ENCODE measurements around the gene KIAA1210. TPM values are rescaled to one million over a fixed set of nuclear protein-coding genes. Genes with fewer than 3 reads are reported as not detected.

The KIAA1210 gene
- total and polyA plus RNA-seq, 4 donors = not detected

DNA sequence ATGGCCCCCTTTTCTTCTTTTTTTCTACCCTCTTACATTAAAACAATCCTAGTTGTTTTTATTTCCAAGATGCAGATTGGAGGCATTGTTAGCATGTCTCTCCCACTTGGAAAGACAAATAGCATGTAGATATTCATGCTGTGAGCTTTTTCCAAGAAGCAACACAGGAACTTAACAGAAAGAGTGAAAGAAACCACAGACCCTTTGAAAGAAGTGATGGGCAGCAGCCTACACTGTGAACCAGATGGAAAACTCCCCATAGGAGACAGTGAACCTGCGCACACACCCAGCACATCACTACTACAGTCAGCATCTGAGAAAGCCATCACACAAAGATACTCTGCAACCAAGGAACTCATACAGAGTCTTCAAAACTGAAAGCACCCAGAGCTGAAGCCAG, 37.0 kb downstream of the KIAA1210 start:
- Histone ChIP-seq H3K9ac (ENCODE audit: low read depth in 1 of 2, low read length in 2 of 2) (no peak overlapping the region), H3K9me3 (ENCODE audit: control insufficient read depth in 4 of 4, low read length in 3 of 4) (no peaks in the 10 kb centered on the region), H3K27me3 (ENCODE audit: control insufficient read depth in 4 of 4, insufficient read depth in 4 of 4, low read length in 3 of 4) (no peaks in the 10 kb centered on the region), H3K4me3 (ENCODE audit: low read depth in 1 of 3, low read length in 3 of 3) (no peak overlapping the region), H3K4me1 (ENCODE audit: control insufficient read depth in 4 of 4, insufficient read depth in 4 of 4, low read length in 3 of 4) (no peaks in the 10 kb centered on the region), H3K36me3 (ENCODE audit: control insufficient read depth in 4 of 4, insufficient read depth in 3 of 4, low read depth in 1 of 4, low read length in 3 of 4) (no peaks in the 10 kb centered on the region), H3K27ac (ENCODE audit: low read depth in 1 of 2, low read length in 2 of 2) (no peak overlapping the region)
- no peak for TF ChIP-seq SP1 (IDR thresholded peaks at IDR 0.05)
- no peak for TF ChIP-seq FOXA1 (IDR thresholded peaks at IDR 0.05)
- no peak for TF ChIP-seq TAF1 (conservative IDR thresholded peaks at IDR 0.05)
- no peak for TF ChIP-seq GABPA (IDR thresholded peaks at IDR 0.05 in 1 of 2, conservative IDR thresholded peaks at IDR 0.05 in 1 of 2)
- TF ChIP-seq, protein P1, sequence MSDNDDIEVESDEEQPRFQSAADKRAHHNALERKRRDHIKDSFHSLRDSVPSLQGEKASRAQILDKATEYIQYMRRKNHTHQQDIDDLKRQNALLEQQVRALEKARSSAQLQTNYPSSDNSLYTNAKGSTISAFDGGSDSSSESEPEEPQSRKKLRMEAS (IDR thresholded peaks at IDR 0.05) = no peak
- TF ChIP-seq, protein P2, sequence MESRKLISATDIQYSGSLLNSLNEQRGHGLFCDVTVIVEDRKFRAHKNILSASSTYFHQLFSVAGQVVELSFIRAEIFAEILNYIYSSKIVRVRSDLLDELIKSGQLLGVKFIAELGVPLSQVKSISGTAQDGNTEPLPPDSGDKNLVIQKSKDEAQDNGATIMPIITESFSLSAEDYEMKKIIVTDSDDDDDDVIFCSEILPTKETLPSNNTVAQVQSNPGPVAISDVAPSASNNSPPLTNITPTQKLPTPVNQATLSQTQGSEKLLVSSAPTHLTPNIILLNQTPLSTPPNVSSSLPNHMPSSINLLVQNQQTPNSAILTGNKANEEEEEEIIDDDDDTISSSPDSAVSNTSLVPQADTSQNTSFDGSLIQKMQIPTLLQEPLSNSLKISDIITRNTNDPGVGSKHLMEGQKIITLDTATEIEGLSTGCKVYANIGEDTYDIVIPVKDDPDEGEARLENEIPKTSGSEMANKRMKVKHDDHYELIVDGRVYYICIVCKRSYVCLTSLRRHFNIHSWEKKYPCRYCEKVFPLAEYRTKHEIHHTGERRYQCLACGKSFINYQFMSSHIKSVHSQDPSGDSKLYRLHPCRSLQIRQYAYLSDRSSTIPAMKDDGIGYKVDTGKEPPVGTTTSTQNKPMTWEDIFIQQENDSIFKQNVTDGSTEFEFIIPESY (IDR thresholded peaks at IDR 0.05) = no peak
- TF ChIP-seq, protein P3, sequence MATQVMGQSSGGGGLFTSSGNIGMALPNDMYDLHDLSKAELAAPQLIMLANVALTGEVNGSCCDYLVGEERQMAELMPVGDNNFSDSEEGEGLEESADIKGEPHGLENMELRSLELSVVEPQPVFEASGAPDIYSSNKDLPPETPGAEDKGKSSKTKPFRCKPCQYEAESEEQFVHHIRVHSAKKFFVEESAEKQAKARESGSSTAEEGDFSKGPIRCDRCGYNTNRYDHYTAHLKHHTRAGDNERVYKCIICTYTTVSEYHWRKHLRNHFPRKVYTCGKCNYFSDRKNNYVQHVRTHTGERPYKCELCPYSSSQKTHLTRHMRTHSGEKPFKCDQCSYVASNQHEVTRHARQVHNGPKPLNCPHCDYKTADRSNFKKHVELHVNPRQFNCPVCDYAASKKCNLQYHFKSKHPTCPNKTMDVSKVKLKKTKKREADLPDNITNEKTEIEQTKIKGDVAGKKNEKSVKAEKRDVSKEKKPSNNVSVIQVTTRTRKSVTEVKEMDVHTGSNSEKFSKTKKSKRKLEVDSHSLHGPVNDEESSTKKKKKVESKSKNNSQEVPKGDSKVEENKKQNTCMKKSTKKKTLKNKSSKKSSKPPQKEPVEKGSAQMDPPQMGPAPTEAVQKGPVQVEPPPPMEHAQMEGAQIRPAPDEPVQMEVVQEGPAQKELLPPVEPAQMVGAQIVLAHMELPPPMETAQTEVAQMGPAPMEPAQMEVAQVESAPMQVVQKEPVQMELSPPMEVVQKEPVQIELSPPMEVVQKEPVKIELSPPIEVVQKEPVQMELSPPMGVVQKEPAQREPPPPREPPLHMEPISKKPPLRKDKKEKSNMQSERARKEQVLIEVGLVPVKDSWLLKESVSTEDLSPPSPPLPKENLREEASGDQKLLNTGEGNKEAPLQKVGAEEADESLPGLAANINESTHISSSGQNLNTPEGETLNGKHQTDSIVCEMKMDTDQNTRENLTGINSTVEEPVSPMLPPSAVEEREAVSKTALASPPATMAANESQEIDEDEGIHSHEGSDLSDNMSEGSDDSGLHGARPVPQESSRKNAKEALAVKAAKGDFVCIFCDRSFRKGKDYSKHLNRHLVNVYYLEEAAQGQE (IDR thresholded peaks at IDR 0.05) = no peak
- TF ChIP-seq HNF4G (IDR thresholded peaks at IDR 0.05) = no peak
- no peak for TF ChIP-seq EGR1 (IDR thresholded peaks at IDR 0.05; ENCODE audit: low read depth in 2 of 2)
- TF ChIP-seq FOXA2 (IDR thresholded peaks at IDR 0.05) = no peak
- TF ChIP-seq NR2F2 (IDR thresholded peaks at IDR 0.05) = no peak
- no peak for TF ChIP-seq JUND (IDR thresholded peaks at IDR 0.05)
- TF ChIP-seq, protein P4, sequence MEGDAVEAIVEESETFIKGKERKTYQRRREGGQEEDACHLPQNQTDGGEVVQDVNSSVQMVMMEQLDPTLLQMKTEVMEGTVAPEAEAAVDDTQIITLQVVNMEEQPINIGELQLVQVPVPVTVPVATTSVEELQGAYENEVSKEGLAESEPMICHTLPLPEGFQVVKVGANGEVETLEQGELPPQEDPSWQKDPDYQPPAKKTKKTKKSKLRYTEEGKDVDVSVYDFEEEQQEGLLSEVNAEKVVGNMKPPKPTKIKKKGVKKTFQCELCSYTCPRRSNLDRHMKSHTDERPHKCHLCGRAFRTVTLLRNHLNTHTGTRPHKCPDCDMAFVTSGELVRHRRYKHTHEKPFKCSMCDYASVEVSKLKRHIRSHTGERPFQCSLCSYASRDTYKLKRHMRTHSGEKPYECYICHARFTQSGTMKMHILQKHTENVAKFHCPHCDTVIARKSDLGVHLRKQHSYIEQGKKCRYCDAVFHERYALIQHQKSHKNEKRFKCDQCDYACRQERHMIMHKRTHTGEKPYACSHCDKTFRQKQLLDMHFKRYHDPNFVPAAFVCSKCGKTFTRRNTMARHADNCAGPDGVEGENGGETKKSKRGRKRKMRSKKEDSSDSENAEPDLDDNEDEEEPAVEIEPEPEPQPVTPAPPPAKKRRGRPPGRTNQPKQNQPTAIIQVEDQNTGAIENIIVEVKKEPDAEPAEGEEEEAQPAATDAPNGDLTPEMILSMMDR (IDR thresholded peaks at IDR 0.05; ENCODE audit: low read depth, low read length, missing input control) = no peak
- no peak for TF ChIP-seq RAD21 (IDR thresholded peaks at IDR 0.05)
- no peak for TF ChIP-seq RXRA (IDR thresholded peaks at IDR 0.05)
- TF ChIP-seq HNF4A (conservative IDR thresholded peaks at IDR 0.05) = no peak
- TF ChIP-seq, protein P5, sequence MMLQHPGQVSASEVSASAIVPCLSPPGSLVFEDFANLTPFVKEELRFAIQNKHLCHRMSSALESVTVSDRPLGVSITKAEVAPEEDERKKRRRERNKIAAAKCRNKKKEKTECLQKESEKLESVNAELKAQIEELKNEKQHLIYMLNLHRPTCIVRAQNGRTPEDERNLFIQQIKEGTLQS (IDR thresholded peaks at IDR 0.05) = no peak
- no peak for TF ChIP-seq YY1 (IDR thresholded peaks at IDR 0.05)
- WGBS = 92% methylated on average over 1 of the region's 1 CpG
- no peak for DNase-seq (ENCODE audit: low spot score)
